H1 (cell line): Measurements from ENCODE around the gene TLE2.

ENCODE experiments used
- CTCF ChIP-seq, 3 experiments: IDR thresholded peaks; 1 replicate in 2 of 3; 2 replicates in 1 of 3; pipeline versions ENCODE4 v1.5.1 to v1.6.1; 2011; ENCODE audit warnings: low read length in 3 of 3, mild to moderate bottlenecking in 3 of 3, inconsistent platforms in 2 of 3, low read depth in 1 of 3, moderate library complexity in 1 of 3; ENCODE audit not compliant: insufficient read depth in 1 of 3; ENCODE audit errors: control extremely low read depth in 1 of 3
- JUN ChIP-seq: IDR thresholded peaks from 2 replicates; pipeline ENCODE4 v1.6.1; 2011; ENCODE audit warnings: low read depth, mild to moderate bottlenecking, improper control_type of control experiment, low read length
- POLR2AphosphoS5 ChIP-seq: IDR thresholded peaks from 2 replicates; pipeline ENCODE4 v1.6.1; 2011; ENCODE audit warnings: low read depth, low read length
- RFX5 ChIP-seq: IDR thresholded peaks from 2 replicates; pipeline ENCODE4 v1.6.1; 2011; ENCODE audit warnings: low read depth, low read length, improper control_type of control experiment, borderline replicate concordance
- SP2 ChIP-seq: IDR thresholded peaks from 2 replicates; pipeline ENCODE4 v1.6.1; 2012; ENCODE audit warnings: mild to moderate bottlenecking, low read length, inconsistent platforms

DNA sequence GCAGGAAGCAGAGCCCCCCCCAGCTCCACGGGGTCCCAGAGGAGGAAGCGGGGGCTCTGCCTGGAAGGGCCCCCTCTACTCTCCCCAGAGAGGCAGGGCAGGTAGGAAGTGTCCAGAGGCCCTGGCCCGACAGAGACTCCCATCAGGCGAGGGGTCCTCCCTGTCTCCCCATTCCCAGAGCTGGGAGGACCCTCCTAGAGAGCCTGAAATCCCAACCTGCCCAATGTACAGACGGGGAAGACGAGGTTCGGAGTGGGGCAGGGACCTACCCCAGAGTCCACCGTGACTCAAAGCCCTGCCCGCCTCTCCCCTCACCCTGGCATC, 1.1 kb downstream of the TLE2 start:
- TF ChIP-seq SP2, result no peak
- TF ChIP-seq JUN, result no peak
- TF ChIP-seq POLR2AphosphoS5, result no peak
- TF ChIP-seq CTCF (IDR thresholded peaks at IDR 0.05; ENCODE audit: control extremely low read depth in 1 of 3, insufficient read depth in 1 of 3, low read depth in 1 of 3, low read length in 3 of 3), result no peak
- no peak for TF ChIP-seq RFX5
